SK-N-SH treated with all-trans-retinoic acid at 6 μM for 48 hours (cell line): Measurements from ENCODE around the gene KIF22.
"Not testable (repeated sequence)": the region's sequence is repeated elsewhere in the genome, so short reads cannot be mapped to it uniquely, and the experiment has no call there.

Experiments
- CREB5 ChIP-seq: fragments of 250-450 bp; sonication (Bioruptor Pico); IDR thresholded peaks from 2 replicates; pipeline ENCODE4 v1.5.1; 2020; ENCODE audit warnings: low read depth, mild to moderate bottlenecking, moderate library complexity
- CSDC2 ChIP-seq: fragments of 250-450 bp; sonication (Bioruptor Pico); IDR thresholded peaks from 2 replicates; pipeline ENCODE4 v1.5.0; 2020; ENCODE audit warnings: mild to moderate bottlenecking, moderate library complexity
- CSRNP3 ChIP-seq: fragments of 250-450 bp; sonication (Bioruptor Pico); IDR thresholded peaks from 2 replicates; pipeline ENCODE4 v1.5.1; 2021; ENCODE audit warnings: mild to moderate bottlenecking, moderate library complexity
- ESRRG ChIP-seq: fragments of 250-450 bp; sonication (Bioruptor Pico); IDR thresholded peaks from 2 replicates; pipeline ENCODE4 v1.6.1; 2021; ENCODE audit warnings: mild to moderate bottlenecking
- PATZ1 ChIP-seq: fragments of 250-450 bp; sonication (Bioruptor Pico); IDR thresholded peaks from 2 replicates; pipeline ENCODE4 v1.8.0; 2020; ENCODE audit warnings: mild to moderate bottlenecking, moderate library complexity, borderline replicate concordance
- SNAI2 ChIP-seq: fragments of 250-450 bp; sonication (Bioruptor Pico); IDR thresholded peaks from 2 replicates; pipeline ENCODE4 v1.5.0; 2020; ENCODE audit warnings: mild to moderate bottlenecking, moderate library complexity
- TCF4 ChIP-seq: fragments of 250-450 bp; sonication (Bioruptor Pico); IDR thresholded peaks from 2 replicates; pipeline ENCODE4 v1.8.0; 2021; ENCODE audit warnings: mild to moderate bottlenecking, moderate library complexity, borderline replicate concordance
- ZFP3 ChIP-seq: fragments of 250-450 bp; sonication (Bioruptor Pico); IDR thresholded peaks from 2 replicates; pipeline ENCODE4 v1.5.0; 2020; ENCODE audit warnings: mild to moderate bottlenecking, moderate library complexity
- ZFP30 ChIP-seq: fragments of 450-650 bp; formaldehyde crosslinking; IDR thresholded peaks from 2 replicates; pipeline ENCODE4 v1.5.0; 2022; ENCODE audit warnings: mild to moderate bottlenecking, moderate library complexity
- ZNF70 ChIP-seq: fragments of 450-650 bp; formaldehyde crosslinking; IDR thresholded peaks from 2 replicates; pipeline ENCODE4 v1.5.0; 2020; ENCODE audit warnings: mild to moderate bottlenecking, moderate library complexity

DNA sequence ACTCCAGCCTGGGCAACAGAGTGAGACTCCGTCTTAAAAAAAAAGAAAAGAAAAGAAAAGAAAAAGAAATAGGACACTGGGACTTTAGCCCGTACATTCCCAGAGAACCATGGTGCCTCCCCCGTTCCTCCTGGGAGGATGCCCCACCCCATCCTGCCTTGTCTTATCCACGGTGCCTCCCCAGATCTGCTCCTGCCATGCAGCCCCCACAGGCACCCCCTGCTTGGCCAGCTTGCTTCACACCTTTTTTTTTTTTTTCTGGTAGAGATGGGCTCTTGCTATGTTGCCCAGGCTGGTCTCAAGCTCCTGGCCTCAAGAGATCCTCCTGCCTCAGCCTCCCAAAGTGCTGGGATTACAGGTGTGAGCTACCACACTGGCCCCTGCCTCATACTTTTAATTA, 44.0 kb upstream of the KIF22 start:
- TF ChIP-seq TCF4; PATZ1; ZNF70 (CRISPR knock-in tag); CSDC2 (CRISPR knock-in tag); ZFP30 (CRISPR knock-in tag); SNAI2 (CRISPR knock-in tag); ESRRG; CREB5 (CRISPR knock-in tag); CSRNP3; ZFP3: not testable (repeated sequence)
